HCT116 (cell line): ENCODE data around the gene GCGR. TPM values are rescaled to one million over a fixed set of nuclear protein-coding genes. Genes with fewer than 3 reads are reported as not detected.

ENCODE experiments used
- ATAC-seq: fragments of 200-7000 bp; cut with Tn5 transposase; 2 replicates; pipeline ENCODE4 v1.9.1; 2020; ENCODE audit warnings: mild to moderate bottlenecking, moderate library complexity
- BruUV-seq: library from RNA; stranded (reverse); fragments of 400-500 nt; replicated peaks from 2 replicates; lab custom pipeline; 2021; lab: Mats Ljungman, UMichigan
- CTCF ChIA-PET: fragments of 300-600 bp; sonication (Branson Sonifier 250); formaldehyde crosslinking; loops from one replicate; lab custom pipeline; 2021; ENCODE audit warnings: antibody characterized with exemption; lab: Charles Lee
- POLR2A ChIA-PET: fragments of 300-600, 350-600 bp; sonication (Branson Sonifier 250); formaldehyde crosslinking; loops from one replicate; lab custom pipeline; 2021; ENCODE audit warnings: antibody characterized with exemption; lab: Charles Lee
- RAD21 ChIA-PET, 2 experiments: fragments of 300-600 bp; sonication (Branson Sonifier 250); formaldehyde crosslinking; loops; one replicate each; lab custom pipeline; 2023; ENCODE audit warnings: low total read pairs in 2 of 2; ENCODE audit not compliant: uncharacterized antibody in 2 of 2, unreplicated experiment in 2 of 2, low non-redundant PET in 1 of 2; lab: Charles Lee
- DNase-seq: peaks from one replicate; pipeline ENCODE4 v3.0.0-alpha.2; 2010; ENCODE audit warnings: low read depth, low spot score
- H2AFZ ChIP-seq: fragments of 200-600 bp; shearing (Covaris generic), sonication (generic); 2 replicates; pipeline ENCODE4 v1.6.1; 2017; ENCODE audit warnings: low read depth, mixed run types, mixed read lengths, antibody characterized with exemption, low read length; ENCODE audit not compliant: poor library complexity, severe bottlenecking
- H3K27ac ChIP-seq: 2 replicates; pipeline ENCODE4 v1.5.1; 2012; ENCODE audit warnings: low read depth, low read length
- H3K27me3 ChIP-seq: fragments of 200-600 bp; sonication (generic); 2 replicates; pipeline ENCODE4 v1.6.1; 2016; ENCODE audit warnings: mixed run types, low read length, mixed read lengths; ENCODE audit not compliant: insufficient read depth
- H3K36me3 ChIP-seq, 2 experiments: fragments of 200-500 bp in 1 of 2; fragments of 200-600 bp in 1 of 2; sonication (Bioruptor generic) in 1 of 2; sonication (generic) in 1 of 2; 2 replicates each; pipeline versions ENCODE4 v1.5.1 to v1.6.1; 2014 to 2016; ENCODE audit warnings: low read length in 2 of 2, inconsistent platforms in 1 of 2, mixed read lengths in 1 of 2, mixed run types in 1 of 2; ENCODE audit not compliant: insufficient read depth in 2 of 2, control insufficient read depth in 1 of 2
- H3K4me1 ChIP-seq, 2 experiments: fragments of 200-600 bp in 1 of 2; sonication (generic) in 1 of 2; 2 replicates each; pipeline versions ENCODE4 v1.5.1 to v1.6.1; 2012 to 2017; ENCODE audit warnings: low read length in 2 of 2, inconsistent platforms in 1 of 2, mild to moderate bottlenecking in 1 of 2, mixed read lengths in 1 of 2, mixed run types in 1 of 2, moderate library complexity in 1 of 2; ENCODE audit not compliant: insufficient read depth in 2 of 2, control insufficient read depth in 1 of 2
- H3K4me2 ChIP-seq: fragments of 200-600 bp; sonication (generic); 2 replicates; pipeline ENCODE4 v1.6.1; 2017; ENCODE audit warnings: mixed run types, low read length, mixed read lengths
- H3K4me3 ChIP-seq, 2 experiments: fragments of 200-600 bp in 1 of 2; sonication (generic) in 1 of 2; replicated peaks in 1 of 2; 2 replicates each; pipeline ENCODE4 v1.5.1; 2011 to 2016; ENCODE audit warnings: low read length in 2 of 2, control low read depth in 1 of 2, low read depth in 1 of 2, mild to moderate bottlenecking in 1 of 2, mixed read lengths in 1 of 2, mixed run types in 1 of 2
- H3K79me2 ChIP-seq: fragments of 200-600 bp; sonication (generic); 2 replicates; pipeline ENCODE4 v1.6.1; 2017; ENCODE audit warnings: mild to moderate bottlenecking, mixed run types, low read length, moderate library complexity, mixed read lengths; ENCODE audit not compliant: insufficient read depth
- H3K9ac ChIP-seq: fragments of 200-600 bp; sonication (generic); 2 replicates; pipeline ENCODE4 v1.6.1; 2016; ENCODE audit warnings: low read length, mixed read lengths
- H3K9me2 ChIP-seq: fragments of 200-600 bp; sonication (generic), shearing (Covaris generic); 2 replicates; pipeline ENCODE4 v1.6.1; 2017; ENCODE audit warnings: mixed run types, mild to moderate bottlenecking, moderate library complexity; ENCODE audit not compliant: insufficient read depth
- H3K9me3 ChIP-seq, 2 experiments: fragments of 200-500 bp in 1 of 2; fragments of 200-600 bp in 1 of 2; sonication (Bioruptor generic) in 1 of 2; sonication (generic) in 1 of 2; 2 replicates each; pipeline ENCODE4 v1.6.1; 2014 to 2017; ENCODE audit warnings: low read length in 2 of 2, mixed read lengths in 2 of 2, inconsistent platforms in 1 of 2, low read depth in 1 of 2, mild to moderate bottlenecking in 1 of 2, mixed run types in 1 of 2, moderate library complexity in 1 of 2; ENCODE audit not compliant: control insufficient read depth in 1 of 2, insufficient read depth in 1 of 2
- H4K20me1 ChIP-seq: fragments of 200-600 bp; sonication (generic), shearing (Covaris generic); 2 replicates; pipeline ENCODE4 v1.6.1; 2017; ENCODE audit warnings: mixed run types, mild to moderate bottlenecking, moderate library complexity; ENCODE audit not compliant: insufficient read depth
- CEBPB ChIP-seq: IDR thresholded peaks from 2 replicates; pipeline ENCODE4 v1.6.1; 2012; ENCODE audit warnings: low read depth
- CTCF ChIP-seq, 3 experiments: fragments of 200-600 bp in 1 of 3; sonication (generic) in 1 of 3; IDR thresholded peaks in 2 of 3; conservative IDR thresholded peaks in 1 of 3; 2 replicates each; pipeline ENCODE4 v1.5.1; 2012 to 2017; ENCODE audit warnings: low read depth in 2 of 3, low read length in 2 of 3, antibody characterized with exemption in 1 of 3, borderline replicate concordance in 1 of 3, control low read depth in 1 of 3, mild to moderate bottlenecking in 1 of 3, mixed read lengths in 1 of 3, mixed run types in 1 of 3, moderate library complexity in 1 of 3; ENCODE audit not compliant: insufficient read depth in 1 of 3
- EGR1 ChIP-seq: IDR thresholded peaks from 2 replicates; pipeline ENCODE4 v1.6.1; 2012; ENCODE audit warnings: low read depth
- EZH2 ChIP-seq: fragments of 200-600 bp; sonication (generic); IDR thresholded peaks from 2 replicates; pipeline ENCODE4 v1.6.1; 2017; ENCODE audit warnings: antibody characterized with exemption, mixed run types
- FOSL1 ChIP-seq: IDR thresholded peaks from 2 replicates; pipeline ENCODE4 v1.6.1; 2012; ENCODE audit warnings: low read depth
- JUND ChIP-seq: IDR thresholded peaks from 2 replicates; pipeline ENCODE4 v1.6.1; 2012
- MAX ChIP-seq: IDR thresholded peaks from 2 replicates; pipeline ENCODE4 v1.6.1; 2012
- POLR2A ChIP-seq: IDR thresholded peaks from 2 replicates; pipeline ENCODE4 v1.7.0; 2011; ENCODE audit warnings: borderline replicate concordance; ENCODE audit not compliant: insufficient read depth, insufficient read length; ENCODE audit errors: extremely low read depth
- POLR2AphosphoS5 ChIP-seq: IDR thresholded peaks from 2 replicates; pipeline ENCODE4 v1.6.1; 2011; ENCODE audit warnings: mild to moderate bottlenecking, low read depth, low read length, moderate library complexity
- RAD21 ChIP-seq: IDR thresholded peaks from 2 replicates; pipeline ENCODE4 v1.6.1; 2012; ENCODE audit warnings: low read depth, mild to moderate bottlenecking
- SP1 ChIP-seq: IDR thresholded peaks from 2 replicates; pipeline ENCODE4 v1.6.1; 2012; ENCODE audit warnings: low read depth
- YY1 ChIP-seq: IDR thresholded peaks from 2 replicates; pipeline ENCODE4 v1.6.1; 2011; ENCODE audit warnings: low read length, low read depth, moderate library complexity, mild to moderate bottlenecking; ENCODE audit not compliant: insufficient replicate concordance; ENCODE audit errors: extremely low read depth
- ZBTB33 ChIP-seq: IDR thresholded peaks from 2 replicates; pipeline ENCODE4 v1.6.1; 2011; ENCODE audit warnings: mild to moderate bottlenecking, low read length, moderate library complexity; ENCODE audit not compliant: insufficient replicate concordance; ENCODE audit errors: extremely low read depth
- ZNF274 ChIP-seq: fragments of 200-500 bp; sonication (Bioruptor generic); IDR thresholded peaks from 2 replicates; pipeline ENCODE4 v1.6.1; 2014; ENCODE audit warnings: mild to moderate bottlenecking, low read depth, low read length, inconsistent platforms
- intact Hi-C: fragments of 100-400 bp; cut with micrococcal nuclease; formaldehyde crosslinking; loops from 2 replicates; pipeline ENCODE4 v1.10.0; 2022
- total RNA-seq: library from RNA; stranded (reverse); gene quantifications from one replicate; pipeline ENCODE4 v1.2.1, GENCODE V29; 2021; ENCODE audit not compliant: unreplicated experiment

GCGR gene
- total RNA-seq, 1 experiment from 2014 or later: not detected

- CTCF ChIA-PET: no interaction called here
- peaks cover 18 to 30% of the 10 kb centered on the region in 2 experiments; a peak in 3 of 4 replicates for H3K36me3 ChIP-seq
- no peaks in the 10 kb centered on the region for H4K20me1 ChIP-seq
- H3K4me2 ChIP-seq: no peak overlapping the region
- no peaks in the 10 kb centered on the region for H3K4me1 ChIP-seq
- TF ChIP-seq EZH2 (no peak), FOSL1 (no peak), YY1 (no peak), ZNF274 (no peak), JUND (no peak), EGR1 (no peak)
- no peak for DNase-seq
- no peak overlapping the region; the same call in 1 of the 2 replicates for H3K27ac ChIP-seq
- H3K4me3 ChIP-seq: no peak overlapping the region
- intact Hi-C loops: no loop called here
- POLR2A ChIA-PET: interaction anchor here (0.9 kb wide), 1 partner anchor 12 kb away, joined by 3 read pairs; no protein-coding TSS in a partner anchor
- no peaks in the 10 kb centered on the region for H3K27me3 ChIP-seq
- no peak for ATAC-seq
- RAD21 ChIA-PET: interaction anchor here in 1 of 2 experiments (0.6 kb wide), 1 partner anchor 157 kb away, joined by 4 read pairs; the partner anchor contains the start of genes ARL16 and HGS
- no peaks in the 10 kb centered on the region for H3K9me2 ChIP-seq
- no peak overlapping the region for H3K9ac ChIP-seq
- BruUV-seq: no TSS peak
- H2AFZ ChIP-seq: no peak overlapping the region
- H3K9me3 ChIP-seq: no peaks in the 10 kb centered on the region
- H3K79me2 ChIP-seq: no peaks in the 10 kb centered on the region
Observed at GRCh38 chr17:81840826-81841778, 37.2 kb downstream of the GCGR start.

GRCh38 chr17:81841866-81842265 is 37.9 kb downstream of the GCGR start:
- ChIA-PET CTCF (no interaction called here), POLR2A (interaction anchor here (0.9 to 1.6 kb wide), 2 partner anchors 9 to 11 kb away, joined by 3 to 5 read pairs; partner anchors contain the start of gene MCRIP1), RAD21 (interaction anchor here in 1 of 2 experiments (1.2 kb wide), 1 partner anchor 13 kb away, joined by 3 read pairs; no protein-coding TSS in a partner anchor)
- no peak for DNase-seq
- Histone ChIP-seq H3K79me2 (no peaks in the 10 kb centered on the region), H3K9me2 (no peaks in the 10 kb centered on the region), H2AFZ (no peak overlapping the region), H3K9me3 (no peaks in the 10 kb centered on the region), H3K27ac (no peak overlapping the region), H3K9ac (no peak overlapping the region), H3K36me3 (peaks cover 25 to 38% of the 10 kb centered on the region in 2 experiments; a peak in 3 of 4 replicates), H3K4me3 (no peak overlapping the region), H4K20me1 (no peaks in the 10 kb centered on the region), H3K27me3 (no peaks in the 10 kb centered on the region), H3K4me2 (no peak overlapping the region), H3K4me1 (no peaks in the 10 kb centered on the region)
- no peak for ATAC-seq
- intact Hi-C loops: no loop called here
- BruUV-seq: no TSS peak
- TF ChIP-seq CTCF (IDR thresholded peaks at IDR 0.05 in 2 of 3, conservative IDR thresholded peaks at IDR 0.05 in 1 of 3; ENCODE audit: borderline replicate concordance in 1 of 3, insufficient read depth in 1 of 3, low read depth in 2 of 3, low read length in 2 of 3): no peak
- TF ChIP-seq POLR2AphosphoS5: no peak
- TF ChIP-seq POLR2A: no peak
- TF ChIP-seq ZBTB33: no peak
- TF ChIP-seq RAD21: no peak
- no peak for TF ChIP-seq CEBPB
- no peak for TF ChIP-seq EGR1
- no peak for TF ChIP-seq MAX
- no peak for TF ChIP-seq SP1
- no peak for TF ChIP-seq FOSL1
